ENCODE measurements around the gene PUM2.

DNA sequence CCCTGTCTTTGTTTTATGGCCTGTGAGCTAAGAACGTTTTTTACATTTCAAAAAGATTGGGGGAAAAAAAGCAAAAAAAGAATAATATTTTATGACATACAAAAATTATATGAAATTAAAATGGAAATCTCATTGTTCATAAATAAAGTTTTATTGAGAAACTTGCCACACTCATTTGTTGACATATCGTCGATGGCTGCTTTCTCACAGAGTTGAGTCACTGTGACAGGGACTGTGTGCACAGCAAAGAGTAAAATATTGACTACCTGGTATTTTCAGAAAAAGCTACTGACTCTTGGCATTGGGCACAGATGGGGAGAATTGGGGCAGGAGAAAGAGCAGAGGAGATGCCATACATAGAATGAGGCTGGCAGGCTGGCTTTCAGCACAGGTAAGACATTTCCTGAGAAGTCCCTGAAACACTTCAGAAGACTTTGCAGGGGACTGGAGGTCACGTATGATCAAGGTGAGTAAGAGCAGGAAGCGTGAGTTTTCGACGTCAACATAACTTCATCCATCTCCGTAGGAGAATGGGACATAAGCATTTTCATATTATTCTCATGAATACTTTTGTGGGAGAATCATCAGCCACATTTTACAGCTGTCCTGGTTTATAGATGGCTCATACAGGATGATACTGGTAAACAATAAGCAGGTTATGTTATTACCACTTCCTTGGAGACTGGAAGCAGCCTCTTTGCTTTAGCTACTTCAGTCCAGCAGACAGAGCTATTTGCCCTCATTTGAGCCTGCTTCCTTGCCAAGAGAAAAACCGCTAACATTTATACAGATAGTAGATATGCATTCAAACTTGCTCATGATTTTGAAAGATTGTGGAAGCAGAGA, 32.5 kb upstream of the PUM2 start:
- no peak for TF ChIP-seq SUZ12 (IDR thresholded peaks at IDR 0.05)
- TF ChIP-seq HDGF (IDR thresholded peaks at IDR 0.05; ENCODE audit: borderline replicate concordance): no peak
- no peak for TF ChIP-seq FOXM1 (IDR thresholded peaks at IDR 0.05; ENCODE audit: borderline replicate concordance)
- no peak for TF ChIP-seq ARNT (IDR thresholded peaks at IDR 0.05)
- no peak for TF ChIP-seq LEF1 (IDR thresholded peaks at IDR 0.05; ENCODE audit: borderline replicate concordance)
- no peak for TF ChIP-seq FOXA1 (IDR thresholded peaks at IDR 0.05)
